HEK293 (cell line): ENCODE results near the gene ANKRD20A1.
"Not testable (repeated sequence)": the region's sequence is repeated elsewhere in the genome, so short reads cannot be mapped to it uniquely, and the experiment has no call there.

Experiments
- CTCF ChIA-PET: fragments of 350-600 bp; formaldehyde crosslinking; extraction: SDS; loops from one replicate; lab custom pipeline; 2021; ENCODE audit warnings: antibody characterized with exemption; lab: Yijun Ruan, JAX
- POLR2A ChIA-PET: fragments of 300-600 bp; formaldehyde crosslinking; extraction: SDS; loops from one replicate; lab custom pipeline; 2020; ENCODE audit warnings: antibody characterized with exemption, inconsistent platforms; lab: Yijun Ruan, JAX
- H3K27ac ChIP-seq: fragments of 200-500 bp; sonication (Bioruptor generic); 2 replicates; pipeline ENCODE4 v1.5.1; 2014; ENCODE audit warnings: low read depth, low read length, control low read depth, inconsistent platforms; ENCODE audit errors: extremely low read depth
- H3K36me3 ChIP-seq, 2 experiments: fragments of 200-500 bp in 1 of 2; sonication (Bioruptor generic) in 1 of 2; 1 replicate in 1 of 2; 2 replicates in 1 of 2; pipeline ENCODE4 v1.5.1; 2014 to 2017; ENCODE audit warnings: inconsistent platforms in 2 of 2, low read length in 2 of 2; ENCODE audit not compliant: control insufficient read depth in 2 of 2, insufficient read depth in 1 of 2
- H3K4me1 ChIP-seq: fragments of 200-500 bp; sonication (Bioruptor generic); 2 replicates; pipeline ENCODE4 v1.5.1; 2014; ENCODE audit warnings: mild to moderate bottlenecking, low read length, inconsistent platforms; ENCODE audit not compliant: control insufficient read depth, insufficient read depth
- H3K4me3 ChIP-seq: 2 replicates; pipeline ENCODE4 v1.5.1; 2011; ENCODE audit warnings: low read depth, mild to moderate bottlenecking, control low read depth, low read length, moderate library complexity
- H3K9me3 ChIP-seq: fragments of 200-500 bp; sonication (Bioruptor generic); 2 replicates; pipeline ENCODE4 v1.5.1; 2014; ENCODE audit warnings: low read depth, low read length, inconsistent platforms; ENCODE audit not compliant: control insufficient read depth, insufficient read depth

ANKRD20A1 gene

DNA sequence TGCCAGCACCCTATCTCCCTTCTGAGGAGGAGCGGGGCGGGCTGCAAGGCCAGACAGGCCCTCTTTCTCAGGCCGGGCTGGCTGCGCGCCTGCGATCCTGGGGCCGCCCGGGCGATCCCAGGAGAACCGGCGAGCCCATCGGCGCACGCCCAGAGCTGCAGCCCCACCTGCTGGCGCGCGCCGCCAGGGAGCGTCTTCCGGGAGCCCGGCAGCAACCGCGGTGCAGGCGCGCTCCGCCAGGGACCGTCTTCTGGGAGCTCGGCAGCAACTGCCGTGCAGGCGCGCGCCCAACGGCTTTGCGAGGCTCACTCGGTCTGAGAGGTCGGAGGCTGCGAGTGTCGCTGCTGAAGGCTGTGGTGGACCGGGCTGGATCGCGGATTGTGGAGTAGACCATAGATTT is at the start of gene ANKRD20A1:
ANKRD20A1 (plus strand) TSS at position 61 of the 400 bp plus-strand sequence. CDS start 496 bp downstream, outside the sequence.
- H3K9me3 ChIP-seq, H3K36me3 ChIP-seq, CTCF ChIA-PET, H3K27ac ChIP-seq, H3K4me3 ChIP-seq, POLR2A ChIA-PET, H3K4me1 ChIP-seq: not testable (repeated sequence)

DNA sequence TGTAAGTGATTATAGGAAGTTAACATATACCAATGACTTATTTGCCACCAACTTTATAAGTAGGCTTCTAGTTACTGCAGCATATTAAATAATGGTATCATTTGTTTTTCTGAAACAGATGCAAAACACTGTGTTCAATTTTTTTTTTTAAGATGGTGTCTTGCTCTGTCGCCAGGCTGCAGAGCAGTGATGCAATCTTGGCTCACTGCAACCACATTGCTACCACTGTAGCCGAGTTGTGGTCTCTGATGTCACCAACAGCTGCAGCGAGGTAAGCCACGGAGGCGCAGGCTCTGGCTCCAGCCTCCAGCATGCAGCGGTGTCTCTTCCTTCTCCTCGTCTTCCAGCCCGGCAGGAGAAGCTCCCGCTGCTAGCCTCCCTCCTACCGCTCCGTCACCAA is 26.6 kb upstream of the ANKRD20A1 start:
- H3K4me3 ChIP-seq, CTCF ChIA-PET, H3K9me3 ChIP-seq: not testable (repeated sequence)

More for the DNA sequence above, 26.6 kb upstream of the ANKRD20A1 start:
- H3K27ac ChIP-seq, POLR2A ChIA-PET, H3K36me3 ChIP-seq, H3K4me1 ChIP-seq: not testable (repeated sequence)
